RKO (cell line): ENCODE results near the gene ONECUT1.

Experiments
- DNase-seq: peaks from one replicate; pipeline ENCODE4 v3.0.0-alpha.2; 2016; ENCODE audit warnings: low spot score

ONECUT1 gene

DNA sequence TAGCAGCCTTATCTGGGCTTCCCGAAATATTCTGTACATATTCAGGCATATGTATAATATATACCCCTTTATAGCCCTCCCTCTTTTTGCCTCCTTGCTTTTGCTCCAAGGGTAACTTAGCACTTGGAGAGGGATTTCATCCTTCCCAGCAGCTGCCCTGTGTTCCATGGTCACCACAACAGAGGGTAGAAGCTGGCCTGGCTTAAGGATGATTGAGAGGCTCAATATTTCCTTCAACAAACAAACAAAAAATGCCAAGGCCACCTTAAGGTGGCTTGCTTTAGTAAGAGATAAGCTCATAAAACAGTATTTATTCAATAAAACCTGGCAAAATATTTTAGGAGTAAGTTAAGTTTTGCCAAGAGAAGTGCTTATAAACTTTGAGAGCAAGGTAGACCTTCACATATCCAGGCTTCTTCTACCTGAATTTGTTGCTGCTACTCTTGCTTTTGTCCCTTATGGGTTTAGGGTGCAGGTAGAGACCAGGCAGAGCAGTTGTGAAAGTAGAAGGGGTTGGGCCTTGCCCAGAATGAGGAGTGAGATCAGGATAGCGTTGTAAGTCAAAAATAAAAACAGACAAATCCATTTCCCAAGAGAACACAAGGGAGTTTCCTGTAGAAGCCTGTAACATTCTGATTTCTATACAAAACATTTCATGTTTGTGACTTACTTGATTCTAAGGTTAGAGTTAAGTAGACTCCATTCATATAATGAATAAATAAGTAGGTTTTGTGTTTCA lies 58.2 kb downstream of the ONECUT1 start:
- DNase-seq: no peak

DNA sequence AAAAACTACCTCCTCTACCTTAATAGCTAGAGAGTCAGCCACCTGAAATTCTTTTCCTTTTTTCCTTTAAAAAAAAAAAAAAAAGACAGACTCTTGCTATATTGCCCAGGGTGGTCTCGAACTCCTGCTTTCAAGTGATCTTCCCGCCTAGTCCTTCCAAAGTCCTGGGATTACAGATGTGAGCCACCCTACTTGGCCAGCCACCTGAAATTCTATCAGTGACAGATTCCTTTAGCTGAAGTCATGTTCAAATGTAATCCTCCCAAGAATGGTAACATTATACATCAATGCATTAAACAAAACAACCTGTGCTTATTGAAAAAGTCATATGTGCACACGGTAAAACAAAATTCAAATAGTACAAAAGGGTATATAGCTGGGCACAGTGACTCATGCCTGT lies 59.1 kb downstream of the ONECUT1 start:
- no peak for DNase-seq

DNA sequence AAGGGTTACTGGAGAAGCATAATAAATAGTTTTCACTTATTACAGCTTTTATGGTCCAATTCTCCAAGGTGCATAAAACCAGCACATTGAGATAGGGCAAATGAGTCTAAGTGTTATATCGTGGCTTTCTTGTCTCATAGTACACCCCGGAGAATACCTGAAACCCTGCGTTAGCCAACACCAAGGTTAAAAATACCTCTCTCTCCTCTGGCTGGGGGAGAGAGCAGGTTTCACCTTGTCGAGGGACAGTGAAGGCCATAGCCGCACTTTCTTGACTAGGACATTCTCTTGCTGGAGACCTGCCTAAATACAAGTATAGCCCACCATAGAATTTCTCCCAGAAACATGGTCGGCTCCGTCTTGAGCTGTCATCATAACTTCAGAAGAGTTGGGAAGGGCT lies 59.5 kb downstream of the ONECUT1 start:
- DNase-seq: no peak

DNA sequence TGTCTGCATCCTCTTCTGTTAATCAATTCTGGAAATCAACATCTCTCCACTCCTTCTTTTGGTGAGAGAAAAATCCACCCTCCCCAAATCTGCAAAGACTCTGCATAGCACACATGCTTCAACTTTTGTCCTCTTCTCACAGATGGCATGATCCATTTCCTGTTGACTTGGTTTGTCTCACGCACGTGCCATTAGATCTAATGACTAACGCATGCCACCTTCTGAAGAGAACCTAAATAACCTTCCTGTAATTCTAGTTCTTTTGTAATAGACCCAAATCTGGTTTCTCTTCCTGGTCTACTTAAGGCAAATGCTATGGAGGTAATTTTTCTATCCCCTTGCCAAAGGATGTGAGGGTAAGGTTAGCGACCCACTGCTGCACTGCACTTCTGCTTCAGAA lies 60.0 kb downstream of the ONECUT1 start:
- DNase-seq: peak; percentile 11

DNA sequence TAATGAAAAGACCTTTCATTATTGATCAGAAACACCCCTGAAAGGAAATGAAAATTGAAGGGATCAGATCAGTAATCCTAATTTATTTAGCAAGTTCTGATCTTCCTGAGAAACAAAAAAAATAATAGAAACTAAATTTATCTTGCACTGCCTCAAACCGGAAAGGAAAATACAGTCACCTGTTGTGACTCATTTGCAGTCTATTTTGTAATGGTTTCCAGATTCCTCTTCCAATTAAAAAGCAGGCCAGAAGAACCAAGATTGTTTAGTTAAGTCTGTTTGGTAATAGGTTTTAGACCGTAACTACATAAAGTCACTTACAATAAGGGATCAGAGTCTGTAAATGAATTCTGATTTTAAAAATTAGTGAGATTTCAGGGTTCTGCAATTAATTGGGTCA lies 61.2 kb downstream of the ONECUT1 start:
- DNase-seq: peak; percentile 29

DNA sequence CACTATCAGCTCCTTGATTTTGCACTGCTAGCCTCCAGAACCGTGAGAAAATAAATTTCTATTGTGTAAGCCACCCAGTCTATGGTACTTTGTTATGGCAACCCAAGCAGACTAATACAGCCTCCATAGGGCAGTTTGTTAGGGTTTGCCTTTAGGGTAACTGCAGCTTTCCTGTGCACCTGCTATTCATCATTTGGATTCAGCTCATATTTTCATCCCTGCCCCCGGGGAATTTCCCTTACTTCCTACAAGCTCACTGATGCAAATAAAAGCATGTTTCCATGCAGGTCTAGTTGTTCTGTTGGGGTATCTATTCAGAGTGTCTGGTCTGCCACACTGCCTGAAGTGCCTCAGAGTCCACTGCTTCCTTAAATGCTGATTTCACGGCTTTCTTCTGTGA lies 62.3 kb downstream of the ONECUT1 start:
- DNase-seq: no peak

DNA sequence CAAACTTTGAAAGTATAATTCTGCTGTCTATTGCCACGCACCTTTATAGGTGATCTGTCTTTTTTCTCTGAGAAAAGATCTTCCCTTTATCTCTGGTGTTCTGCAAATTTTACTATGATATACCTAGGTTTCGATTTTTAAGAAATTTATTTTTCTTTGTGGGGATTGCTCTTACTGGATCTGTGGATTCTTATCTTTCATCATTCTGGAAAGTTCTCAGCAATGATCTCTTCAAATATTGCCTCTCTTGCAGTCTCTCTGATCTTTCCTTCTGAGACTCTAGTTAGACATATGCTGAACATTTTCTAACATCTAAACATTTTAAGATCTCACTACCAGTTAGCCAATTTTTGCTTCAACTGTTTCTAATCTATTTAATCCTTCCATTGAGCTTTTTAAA lies 63.9 kb downstream of the ONECUT1 start:
- DNase-seq: no peak

DNA sequence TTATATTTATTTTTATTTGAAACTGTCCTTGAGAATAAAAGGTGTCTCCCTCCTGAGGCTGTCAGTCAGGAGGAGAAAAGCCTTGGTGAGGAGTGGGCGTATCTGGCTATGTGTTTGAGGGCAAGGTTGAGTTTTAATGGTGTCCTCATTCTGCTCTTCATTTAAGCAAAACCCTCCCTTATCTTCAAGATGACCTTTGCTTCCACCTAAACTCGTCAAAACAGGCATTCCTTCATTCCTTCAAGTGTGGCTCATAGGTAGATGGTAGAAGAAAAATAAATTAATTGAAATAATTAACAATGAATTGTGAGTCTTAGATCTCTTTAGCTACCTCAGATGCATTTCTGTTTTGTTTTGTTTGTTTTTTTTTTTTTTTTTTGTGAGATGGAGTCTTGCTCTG lies 71.6 kb downstream of the ONECUT1 start:
- no peak for DNase-seq

DNA sequence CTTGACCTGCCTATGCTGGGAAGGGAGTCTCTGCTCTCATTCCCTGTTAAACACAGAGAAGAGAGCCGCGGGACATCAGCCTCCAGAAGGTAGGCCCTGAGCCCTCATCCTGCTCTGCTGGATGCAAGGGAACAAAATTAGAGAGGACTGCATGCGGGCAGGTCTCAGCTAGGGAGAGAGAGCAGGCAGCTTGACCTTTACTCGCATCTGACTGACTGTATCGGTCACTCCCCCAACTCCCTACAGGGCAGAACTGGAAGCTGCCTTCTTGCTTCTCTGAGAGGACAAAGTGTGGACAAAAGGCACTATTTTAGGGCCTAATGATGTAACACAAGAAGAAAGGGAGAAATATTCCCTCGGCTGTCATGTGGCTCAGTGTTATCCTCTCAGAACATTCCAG lies 72.2 kb downstream of the ONECUT1 start:
- no peak for DNase-seq

DNA sequence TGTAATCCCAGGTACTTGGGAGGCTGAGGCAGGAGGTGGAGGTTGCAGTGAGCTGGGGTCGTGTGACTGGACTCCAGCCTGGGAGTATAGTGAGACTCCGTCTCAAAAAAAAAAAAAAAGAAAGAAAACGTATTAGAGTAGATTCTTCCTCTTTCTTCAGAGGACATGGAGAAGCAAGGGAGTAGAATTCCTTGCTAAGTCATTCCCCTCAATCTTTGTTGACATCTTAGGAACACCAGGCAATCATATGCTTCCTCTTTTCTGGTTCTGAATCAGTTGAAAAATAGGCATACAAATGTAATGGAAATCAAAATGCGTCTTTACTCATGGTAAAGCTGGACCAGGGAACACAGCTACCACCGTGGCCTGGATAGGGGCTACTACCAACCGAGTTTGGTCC lies 72.7 kb downstream of the ONECUT1 start:
- no peak for DNase-seq

DNA sequence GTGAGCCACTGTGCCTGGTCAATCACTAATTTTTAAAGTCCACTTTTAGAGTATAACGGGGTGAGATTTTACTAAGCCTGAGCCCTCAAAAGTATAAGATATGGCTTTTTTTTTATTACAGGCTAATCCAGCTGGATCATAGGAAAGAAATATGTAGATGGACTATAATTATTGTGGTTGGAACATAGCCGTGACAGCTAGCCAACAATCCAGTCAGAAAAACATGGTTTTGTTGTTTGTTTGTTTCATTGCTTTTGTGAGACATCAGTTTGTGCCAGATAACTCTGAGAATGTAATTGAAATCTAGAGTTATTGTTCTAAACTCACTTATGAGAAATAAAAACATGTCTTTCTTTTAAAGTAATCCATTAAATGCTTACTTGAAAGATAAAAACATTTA lies 73.6 kb downstream of the ONECUT1 start:
- no peak for DNase-seq

DNA sequence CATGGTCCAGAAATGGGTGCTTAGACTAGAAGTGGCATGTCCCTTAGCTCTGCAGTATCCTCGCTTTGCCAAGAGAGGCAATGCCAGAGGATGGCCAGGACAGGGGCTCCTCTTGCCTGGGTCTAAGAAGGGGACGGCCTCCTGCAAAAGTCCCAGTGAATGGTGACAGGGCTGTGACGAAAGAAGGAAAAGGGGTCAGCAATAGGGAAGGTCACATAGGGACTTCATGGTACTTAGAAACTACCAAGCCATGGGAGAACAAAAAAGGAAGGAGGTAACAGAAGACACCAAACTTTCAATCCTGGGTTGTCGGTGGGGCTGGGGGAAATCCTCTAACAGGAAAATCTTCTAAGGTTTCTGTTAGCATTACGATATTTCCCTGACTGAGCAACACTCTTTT lies 74.7 kb downstream of the ONECUT1 start:
- DNase-seq: no peak

DNA sequence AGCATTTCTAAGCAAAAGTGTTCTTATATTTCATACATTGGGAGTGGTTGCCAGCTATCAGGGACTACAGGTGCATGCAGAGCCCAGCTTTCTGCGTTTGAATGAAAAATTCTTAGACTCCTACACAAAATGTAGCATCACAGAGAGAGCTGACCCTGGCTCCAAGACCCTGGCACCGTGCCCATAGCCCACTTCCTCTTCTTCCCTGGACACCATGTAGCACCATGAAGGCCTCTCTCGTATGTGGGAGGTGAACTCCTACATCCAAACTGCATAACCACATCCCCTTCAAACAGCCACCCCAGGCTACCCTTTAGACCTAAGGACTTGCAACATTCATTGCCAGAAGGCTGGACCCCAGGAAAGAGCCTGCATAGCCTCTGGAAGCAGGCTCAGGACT lies 75.2 kb downstream of the ONECUT1 start:
- DNase-seq: no peak

DNA sequence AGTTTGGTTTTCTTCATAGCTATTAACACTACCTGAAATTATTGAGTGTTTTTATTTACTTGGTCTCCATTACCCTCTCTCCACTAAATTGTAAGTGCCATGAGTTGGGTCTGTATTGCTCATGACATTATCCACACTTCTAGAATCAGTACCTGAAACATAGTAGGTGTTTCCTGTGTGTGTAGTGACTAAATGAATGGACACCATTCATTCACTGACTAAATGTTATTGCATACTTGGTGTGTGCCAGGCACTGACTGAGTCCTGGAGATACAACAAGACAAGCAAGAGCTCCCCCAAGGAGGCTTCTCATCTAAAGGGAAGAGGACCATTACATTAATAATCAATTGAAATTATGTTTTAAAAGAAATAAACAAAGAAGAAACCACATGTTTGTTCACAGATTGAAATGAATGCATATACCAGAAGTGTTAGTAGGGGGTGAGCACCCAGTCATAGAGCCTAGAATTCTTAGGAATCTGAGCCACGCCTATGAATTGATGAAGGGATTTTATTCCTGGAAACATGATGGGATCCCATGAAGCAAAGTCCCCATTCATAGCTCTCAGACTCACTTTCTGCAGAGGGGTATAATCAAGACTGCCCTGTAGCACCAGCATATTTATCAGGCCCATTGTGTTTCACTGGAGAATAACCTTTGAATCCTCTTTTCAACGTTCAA lies 79.3 kb downstream of the ONECUT1 start:
- DNase-seq: no peak

DNA sequence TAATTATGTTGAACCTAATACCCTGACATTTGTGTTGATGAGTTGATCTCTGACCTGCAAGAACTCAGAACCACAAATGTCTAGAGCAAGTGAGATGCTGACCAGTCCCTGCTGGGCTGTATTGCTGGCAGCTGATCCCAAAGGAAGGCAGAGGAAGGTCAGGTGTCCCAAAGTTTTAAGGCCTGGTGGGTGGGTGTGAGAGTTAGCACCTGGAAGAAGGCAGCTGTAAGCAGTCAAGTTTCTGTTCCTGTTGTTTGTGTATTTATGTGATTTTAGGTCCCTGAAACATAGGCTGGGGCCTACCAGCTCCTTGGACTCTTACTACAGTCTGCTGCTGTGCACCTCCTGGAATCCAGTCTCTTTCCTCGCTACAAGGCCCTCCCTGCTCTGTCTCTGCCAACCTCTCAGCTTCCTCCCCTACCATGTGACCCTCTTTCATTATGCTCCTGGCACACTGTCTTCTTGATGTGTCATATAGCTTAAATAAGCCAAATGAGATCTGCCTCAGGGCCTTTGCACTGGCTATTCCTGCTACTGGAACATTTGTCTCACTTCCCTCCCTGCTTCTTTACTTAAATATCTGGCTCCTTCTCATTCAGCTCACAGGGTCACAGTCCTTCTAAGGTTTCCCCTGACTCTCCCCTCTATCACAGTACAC lies 80.0 kb downstream of the ONECUT1 start:
- no peak for DNase-seq

DNA sequence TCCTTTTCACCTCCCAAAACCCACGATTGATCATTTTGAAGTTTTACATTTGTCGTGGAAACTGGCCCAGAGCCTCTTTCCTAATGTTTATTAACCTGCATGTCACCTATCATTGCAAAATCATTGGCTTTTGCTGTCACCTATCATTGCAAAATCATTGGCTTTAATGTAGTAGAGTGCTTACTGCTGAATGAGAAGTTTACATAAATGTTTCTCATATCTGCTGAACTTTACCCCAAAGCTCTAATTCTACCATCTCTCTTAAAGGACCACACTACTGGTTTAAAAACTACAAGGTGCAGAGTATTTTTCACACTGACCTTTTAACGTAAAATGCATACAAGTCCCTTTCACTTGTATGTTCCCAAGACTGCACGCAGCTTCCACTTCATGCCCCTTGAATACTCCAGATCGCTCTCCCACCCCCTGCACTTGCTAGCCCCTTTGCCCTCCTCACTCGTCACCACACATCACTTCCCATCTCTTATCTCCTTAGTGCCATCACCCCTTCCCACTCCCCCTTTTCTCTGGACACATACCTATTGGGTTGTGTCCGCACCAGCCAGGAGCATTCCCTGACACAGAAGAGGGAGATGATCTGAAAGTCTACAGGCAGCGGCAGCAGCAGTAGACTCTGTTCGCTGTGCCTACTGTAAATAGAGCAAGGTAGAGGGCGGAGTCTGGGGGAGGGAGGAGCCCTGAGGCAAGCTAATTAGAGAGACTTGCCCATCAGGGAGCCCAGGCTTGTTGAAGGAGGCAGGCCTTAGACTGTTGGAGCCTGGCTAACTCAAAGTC lies 80.8 kb downstream of the ONECUT1 start:
- DNase-seq: no peak
